ENCODE data around the gene SPTSSB.
A peak's percentile ranks its signal among the peaks of the same experiment; 100 is the strongest.

Gene SPTSSB

DNA sequence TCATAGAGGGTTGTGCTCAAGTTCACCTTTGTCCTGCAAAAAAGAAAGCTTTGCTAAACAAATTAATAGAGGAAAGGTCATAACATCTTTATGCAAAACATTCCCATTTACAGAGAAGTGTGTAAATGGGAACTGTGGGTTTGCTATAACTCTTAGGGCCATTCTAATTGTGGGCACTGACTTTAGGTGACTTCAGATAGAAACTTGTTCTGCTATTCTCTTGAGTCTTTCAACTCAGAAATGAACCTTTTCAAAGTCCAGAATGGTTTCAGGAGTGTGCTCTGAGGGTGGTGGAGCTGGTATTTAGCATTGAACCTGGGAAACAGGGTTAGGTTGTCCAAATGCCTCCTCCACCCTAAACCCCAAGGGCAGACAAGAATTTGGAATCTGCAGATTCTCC is 34.0 kb downstream of the SPTSSB start:
- no peak for DNase-seq

DNA sequence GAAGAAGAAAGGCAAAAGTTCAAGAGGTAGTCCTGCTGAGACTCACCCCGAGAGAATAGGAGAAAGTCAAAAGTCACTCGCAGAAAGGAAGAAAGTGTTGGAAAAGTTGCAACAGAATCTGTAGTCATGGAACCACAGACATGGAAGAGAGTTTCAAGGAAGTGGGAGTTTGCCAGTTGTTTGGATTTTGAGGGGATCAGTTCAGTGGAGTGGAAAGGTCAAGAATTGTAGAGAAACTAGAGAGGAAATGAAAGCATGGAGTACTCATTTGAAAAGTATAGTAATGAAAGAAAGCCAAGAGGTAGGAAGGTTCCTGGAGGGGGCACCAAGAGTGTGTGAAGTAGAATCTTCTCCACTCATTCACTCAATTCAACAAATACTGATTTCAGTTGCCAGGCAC is 34.7 kb downstream of the SPTSSB start:
- DNase-seq = no peak

DNA sequence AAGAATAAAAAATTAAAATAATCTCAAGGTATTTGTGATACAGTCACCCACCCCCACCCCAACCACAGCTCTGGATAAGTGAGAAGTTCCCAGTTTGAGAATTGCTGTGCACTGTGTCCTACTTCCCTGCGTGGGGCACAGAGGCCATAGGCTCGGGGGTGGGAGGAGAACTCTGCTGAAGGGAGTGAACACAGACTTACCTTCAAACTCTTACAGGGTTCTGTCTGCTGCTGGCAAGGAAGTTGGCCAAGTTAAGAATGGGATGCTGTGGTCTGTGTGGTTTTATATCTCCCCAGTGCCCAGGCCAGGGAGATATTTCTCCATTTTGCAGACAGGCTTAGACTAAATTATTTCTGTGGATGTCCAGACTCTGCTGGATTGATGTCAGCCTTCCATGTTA is 37.6 kb downstream of the SPTSSB start:
- DNase-seq = no peak

DNA sequence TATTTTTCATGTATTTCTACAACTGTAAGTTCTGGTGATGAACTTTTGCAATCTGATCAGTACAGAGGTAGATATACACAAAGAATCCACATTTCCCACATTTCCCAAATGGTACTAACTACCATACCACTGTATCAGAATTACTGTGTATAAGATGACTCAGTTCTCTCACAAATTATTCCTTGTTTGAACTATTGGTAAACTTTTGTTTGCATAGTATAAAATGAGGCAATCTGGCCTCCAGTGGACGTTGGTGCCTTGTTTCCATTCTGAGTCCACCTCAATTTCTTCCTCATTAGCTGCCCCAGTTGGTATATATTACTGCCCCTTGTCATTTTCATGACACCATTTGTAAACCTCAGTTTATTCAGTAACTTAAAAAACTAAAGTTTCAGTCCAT is 38.5 kb downstream of the SPTSSB start:
- no peak for DNase-seq

DNA sequence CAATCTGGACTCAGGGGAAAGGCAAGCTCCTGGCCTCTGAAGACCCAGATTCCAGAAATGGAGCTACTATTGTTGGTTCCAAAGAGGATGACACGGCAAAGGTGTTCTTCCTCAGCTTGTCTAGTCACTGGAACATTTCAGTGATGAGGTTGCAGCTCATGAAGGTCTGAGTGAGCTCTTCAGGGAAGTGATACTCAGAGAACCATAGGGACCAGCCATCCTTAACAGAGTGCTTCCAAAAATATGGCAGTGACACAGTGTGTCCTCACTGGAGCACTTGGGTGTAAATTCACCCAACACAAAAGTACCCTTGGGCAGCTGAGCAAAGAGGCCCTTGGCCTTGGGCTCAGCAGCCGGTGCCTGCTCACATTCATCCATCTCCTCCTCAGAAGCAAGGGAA is 46.3 kb downstream of the SPTSSB start:
- no peak for DNase-seq

DNA sequence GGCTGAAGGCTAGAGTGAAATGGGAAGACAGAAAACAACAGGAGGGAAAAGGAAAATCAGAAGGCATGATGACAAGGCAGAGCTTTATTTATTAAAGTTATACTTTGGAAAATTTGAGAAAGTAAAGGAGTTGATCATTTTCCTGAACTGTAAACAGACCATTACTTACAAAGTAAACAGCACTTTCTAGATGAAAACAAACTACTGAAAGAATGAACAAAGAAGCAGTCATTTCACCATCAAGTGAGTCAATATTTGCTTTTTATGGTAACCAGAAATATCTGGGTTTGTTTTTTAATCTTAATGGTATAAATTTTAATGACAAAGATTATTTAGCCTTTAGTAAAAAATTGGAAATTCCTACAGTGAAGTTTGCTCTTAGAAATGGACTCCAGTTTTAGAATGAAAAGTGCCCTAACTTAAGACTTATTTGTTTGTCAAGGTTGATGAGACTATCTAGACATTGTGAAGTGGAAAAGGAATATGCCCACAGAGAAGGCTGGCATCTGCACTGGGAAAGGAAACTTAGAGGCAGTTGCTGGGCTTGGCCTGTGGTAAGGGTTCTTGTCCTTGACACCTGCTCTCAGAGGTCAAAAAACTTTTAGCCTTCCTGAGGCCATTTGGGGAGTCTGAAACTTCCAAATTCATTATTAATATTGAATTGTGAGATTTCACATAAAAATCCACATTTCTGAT is 47.2 kb downstream of the SPTSSB start:
- DNase-seq = no peak

DNA sequence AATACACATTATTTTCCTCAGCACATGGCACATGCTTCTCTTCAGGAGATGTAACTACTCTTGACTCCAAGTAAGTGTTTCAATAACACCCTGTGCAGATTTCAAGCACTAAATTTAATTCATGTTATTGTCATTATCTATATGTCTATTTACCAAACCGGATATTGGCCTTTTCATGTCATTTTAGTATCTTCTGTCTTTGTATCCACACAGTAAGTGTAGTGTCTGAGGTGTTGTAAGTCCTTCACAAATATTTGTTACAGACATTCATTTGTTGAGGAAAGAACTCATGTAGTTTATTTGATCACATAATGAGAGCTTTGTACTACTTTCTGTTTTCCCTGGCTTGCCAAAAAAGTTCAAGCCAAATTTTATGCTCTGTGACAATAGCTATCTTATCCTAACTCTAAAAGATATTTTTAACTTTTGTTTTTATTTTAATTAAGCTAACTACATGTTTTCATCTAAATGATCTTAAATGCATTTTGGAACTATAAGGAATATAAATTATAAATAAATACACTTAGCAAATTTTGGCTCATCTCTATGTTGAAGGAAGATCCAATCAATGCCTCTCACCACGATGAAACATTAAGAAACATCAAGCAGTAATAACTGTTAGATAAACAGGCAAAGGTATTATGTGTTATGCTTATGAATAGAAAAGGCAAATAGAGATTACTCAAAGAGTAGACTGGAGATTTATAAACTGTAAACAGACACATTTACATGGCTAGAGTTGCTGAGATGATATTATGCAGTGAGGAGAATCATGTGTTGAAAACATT is 48.3 kb downstream of the SPTSSB start:
- DNase-seq = peak in 1 of 3 experiments; percentile 41

DNA sequence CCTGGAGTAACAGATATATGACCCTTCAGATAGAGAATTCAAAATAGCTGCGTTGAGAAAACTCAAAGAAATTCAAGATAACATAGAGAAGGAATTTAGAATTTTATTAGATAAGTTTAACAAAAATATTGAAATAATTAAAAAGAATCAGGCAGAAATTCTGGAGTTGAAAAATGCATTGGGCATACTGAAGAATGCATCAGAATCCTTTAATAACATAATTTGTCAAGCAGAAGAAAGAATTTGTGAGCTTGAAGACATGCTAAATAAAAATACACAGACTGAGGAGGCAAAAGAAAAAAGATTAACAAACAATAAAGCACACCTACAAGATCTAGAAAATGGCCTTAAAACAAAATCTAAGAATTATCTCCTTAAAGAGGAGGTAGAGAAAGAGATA is 50.5 kb downstream of the SPTSSB start:
- DNase-seq = no peak

DNA sequence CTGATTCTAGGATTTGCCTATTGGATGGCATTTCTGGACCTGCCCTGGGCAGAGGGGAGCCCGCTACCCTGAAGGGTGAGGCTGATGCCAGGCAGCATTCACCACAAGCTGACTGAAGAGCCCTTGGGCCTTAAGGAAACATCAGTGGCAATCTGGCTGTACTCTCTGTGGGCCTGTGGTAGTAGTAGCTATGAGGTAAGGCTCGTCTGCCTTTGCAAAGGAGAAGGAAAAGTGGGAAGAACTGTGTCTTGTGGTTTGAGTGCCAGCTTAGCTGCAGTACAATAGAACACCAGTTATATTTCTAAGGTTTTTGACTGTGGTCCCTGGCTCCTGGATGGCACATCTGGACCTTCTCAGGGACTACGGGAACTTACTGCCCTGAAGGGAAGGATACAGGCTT is 51.5 kb downstream of the SPTSSB start:
- no peak for DNase-seq

DNA sequence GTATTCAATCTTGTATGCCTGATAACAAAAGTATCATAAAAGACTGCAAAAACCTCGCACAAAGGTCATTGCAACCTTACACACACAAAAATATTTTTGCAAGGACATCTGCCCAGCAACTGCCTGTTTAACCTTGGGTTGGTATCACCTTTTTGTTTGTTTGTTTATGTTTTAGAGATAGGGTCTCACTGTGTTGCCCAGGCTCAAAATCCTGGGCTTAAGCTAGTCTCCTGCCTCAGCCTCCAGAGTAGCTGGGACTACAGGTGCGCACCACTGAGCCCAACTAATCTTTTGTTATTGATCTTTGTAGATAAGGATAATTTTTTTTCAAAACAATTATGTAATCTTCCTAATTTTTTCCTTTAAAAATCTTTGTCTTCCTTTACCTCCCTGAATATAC is 54.2 kb downstream of the SPTSSB start:
- no peak for DNase-seq

DNA sequence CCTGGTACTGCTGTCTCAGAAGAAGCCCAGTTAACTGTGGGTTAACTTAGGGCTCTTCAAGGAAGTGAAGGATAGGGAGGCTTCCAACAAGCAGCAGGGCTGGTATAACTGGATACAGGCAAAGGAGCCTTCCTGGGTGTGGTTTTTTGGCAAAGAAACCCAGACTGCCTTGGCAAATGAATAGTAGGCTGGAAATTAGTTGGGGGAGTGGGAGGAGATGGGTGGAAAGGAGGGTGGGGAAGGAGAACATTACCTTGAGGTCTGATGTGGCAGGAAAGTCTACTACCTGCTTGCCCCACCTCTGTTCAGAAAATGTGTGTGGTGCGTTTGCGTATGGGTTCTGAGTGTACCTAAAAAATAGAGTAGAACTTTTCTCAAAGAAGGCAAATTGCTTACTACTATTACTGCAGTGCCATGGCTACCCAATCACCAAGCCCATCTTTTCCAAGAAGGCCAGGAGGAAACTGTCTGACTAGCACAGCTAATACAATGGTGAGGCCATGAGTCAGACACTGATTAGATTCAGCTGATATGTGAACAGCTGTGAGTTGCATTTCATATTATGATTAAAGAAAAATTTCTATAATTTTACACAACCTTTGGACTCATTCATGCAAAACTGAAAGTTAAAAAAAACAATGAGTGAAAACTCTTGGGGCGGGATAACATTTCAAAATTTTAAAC is 55.2 kb downstream of the SPTSSB start:
- no peak for DNase-seq

DNA sequence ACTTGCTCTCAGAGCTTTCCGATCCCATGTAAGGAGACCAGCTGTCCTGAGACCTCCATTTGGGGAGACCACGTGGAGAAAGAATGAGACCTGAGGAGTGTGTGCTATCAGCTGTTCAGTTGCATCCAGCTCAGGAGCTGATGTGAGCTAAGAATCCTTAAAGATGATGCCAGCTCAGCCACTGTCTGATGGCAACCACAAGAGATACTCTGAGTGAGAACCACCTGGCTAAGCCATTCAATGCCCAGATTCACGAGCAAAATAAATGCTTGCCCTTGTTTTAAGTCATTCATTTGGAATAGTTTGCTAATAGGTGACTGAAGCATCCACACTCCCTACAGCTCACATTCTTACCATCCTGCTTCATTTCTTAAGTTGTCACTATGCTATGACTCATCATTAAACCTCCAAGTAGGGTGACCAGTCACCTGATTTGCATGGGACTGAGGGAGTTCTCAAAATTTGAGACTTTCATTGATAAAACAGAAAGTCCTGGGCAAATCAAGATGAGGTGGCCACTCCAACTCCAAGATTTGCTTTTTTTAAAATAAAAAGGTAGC is 56.4 kb downstream of the SPTSSB start:
- no peak for DNase-seq

DNA sequence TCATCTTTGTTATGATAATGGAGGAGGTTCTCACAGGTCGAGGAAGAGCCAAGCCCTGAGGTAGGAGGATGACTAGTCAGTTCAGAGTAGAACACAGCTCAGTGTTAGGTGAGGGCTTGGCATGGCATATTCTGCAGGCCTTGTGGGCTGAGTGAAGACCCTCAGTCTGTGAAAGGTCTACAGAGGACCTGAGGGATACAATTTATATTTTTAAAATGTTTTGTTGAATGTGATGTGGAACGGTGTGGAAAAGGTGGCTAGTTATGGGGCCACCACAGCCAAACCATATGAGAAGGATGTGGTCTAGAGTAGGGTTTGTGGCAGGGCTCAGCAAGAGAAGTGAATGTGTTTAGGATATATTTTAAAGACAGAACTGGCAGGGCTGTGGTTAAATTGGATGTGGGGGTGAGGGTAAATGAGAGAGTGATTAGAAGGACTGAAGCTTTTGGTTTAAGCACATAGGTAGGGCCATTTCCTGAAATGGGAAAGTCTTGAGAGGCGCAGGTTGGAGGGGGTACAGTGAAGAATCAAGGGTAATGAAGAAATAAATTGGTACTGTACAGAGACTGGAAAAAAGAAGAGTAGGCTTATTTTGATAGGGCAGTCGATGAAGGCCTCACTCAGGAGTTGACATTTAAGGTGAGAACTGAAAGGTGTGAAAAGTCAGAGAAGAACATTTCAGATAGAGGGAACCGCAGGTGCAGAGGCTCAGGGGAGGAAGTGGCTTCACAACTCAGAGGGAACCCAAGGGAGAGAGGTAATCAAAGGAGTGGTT is 60.5 kb downstream of the SPTSSB start:
- no peak for DNase-seq

DNA sequence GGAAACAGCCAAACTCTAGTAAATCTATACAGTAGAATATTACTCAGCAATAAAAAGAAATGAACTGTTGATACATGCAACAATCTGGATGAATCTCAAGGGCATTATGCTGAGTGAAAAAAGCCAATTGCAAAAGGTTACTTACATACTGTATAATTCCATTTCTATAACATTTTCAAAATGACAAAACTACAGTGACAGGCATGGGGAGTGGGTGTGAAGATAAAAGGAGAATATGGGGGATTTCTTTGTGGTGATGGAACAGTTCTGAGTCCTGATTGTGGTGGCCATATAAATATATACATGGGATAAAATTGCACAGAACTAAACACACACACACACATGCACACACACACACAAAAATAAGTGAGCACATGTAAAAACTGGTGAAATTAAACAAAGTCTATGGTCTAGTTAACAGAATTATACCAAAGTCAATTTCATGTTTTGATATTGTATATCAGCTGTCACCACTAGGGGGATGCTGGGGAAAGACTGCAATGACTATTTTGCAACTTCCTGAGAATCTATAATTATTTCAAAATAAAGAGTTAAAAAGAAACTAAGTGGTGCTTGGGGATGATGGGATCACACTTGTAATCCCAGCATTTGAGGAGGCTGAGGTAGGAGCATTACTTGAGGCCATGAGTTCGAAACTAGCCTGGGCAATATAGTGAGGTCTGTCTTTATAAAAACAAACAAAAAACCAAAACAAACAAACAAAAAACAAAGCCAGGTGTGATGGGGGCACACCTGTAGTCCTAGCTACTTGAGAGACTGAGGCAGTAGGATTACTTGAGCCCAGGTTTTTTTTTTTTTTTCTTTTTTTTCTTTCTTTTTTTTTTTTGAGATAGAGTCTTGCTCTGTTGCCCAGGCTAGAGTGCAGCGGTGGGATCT is 66.0 kb downstream of the SPTSSB start:
- DNase-seq = peak in 1 of 3 experiments; percentile 20

DNA sequence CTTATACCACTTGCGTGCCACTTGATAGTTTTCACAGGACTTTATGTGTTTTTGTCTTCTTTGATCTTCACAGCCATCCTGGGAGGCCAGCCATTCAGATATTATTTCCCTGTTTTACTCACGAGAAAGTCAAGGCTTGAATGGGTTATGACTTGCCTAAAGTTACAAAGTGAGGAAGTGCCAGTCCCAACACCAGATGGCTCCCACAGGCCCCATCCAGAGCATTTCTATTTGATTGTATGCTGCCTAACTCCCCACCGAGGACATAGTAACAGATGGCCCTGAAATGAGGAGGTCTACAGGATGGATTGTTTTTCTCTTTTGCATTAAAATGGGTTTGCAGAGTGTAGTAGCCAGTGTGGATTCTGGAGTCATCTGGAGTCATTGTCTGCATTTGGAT is 74.5 kb downstream of the SPTSSB start:
- no peak for DNase-seq

DNA sequence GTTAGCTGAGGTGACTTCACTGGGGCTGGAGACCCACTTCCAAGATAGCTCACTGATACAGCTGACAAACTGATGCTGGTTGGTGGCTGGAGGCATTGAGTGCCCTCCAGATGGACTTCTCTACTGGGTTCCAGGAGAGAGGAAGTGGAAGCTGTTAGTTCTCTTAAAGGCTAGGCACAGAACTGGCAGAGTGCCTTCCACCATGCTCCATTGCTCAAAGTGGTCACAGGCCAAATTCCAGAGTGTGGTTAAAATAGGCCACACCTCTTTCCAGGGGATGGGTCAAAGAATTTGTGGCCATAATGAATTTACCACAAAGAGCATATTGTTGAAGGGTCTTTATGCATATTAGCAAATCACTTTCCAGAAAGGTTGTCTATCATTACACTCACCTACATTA is 76.0 kb downstream of the SPTSSB start:
- DNase-seq = no peak

All from NCI-H1417 (cell line).